Transverse colon (tissue), 4 donors: Measurements from ENCODE around the gene ATP8B4. TPM values are rescaled to one million over a fixed set of nuclear protein-coding genes. Genes with fewer than 3 reads are reported as not detected.

Experiments
- DNase-seq: peaks from one replicate; pipeline ENCODE4 v3.0.0-alpha.2; 2019
- H3K27ac ChIP-seq, 4 donors: fragments of 200-600 bp; sonication (generic); 2 replicates each; pipeline ENCODE4 v1.5.1; 2016 to 2018; ENCODE audit warnings: inconsistent platforms in 4 of 4
- H3K27me3 ChIP-seq: fragments of 200-600 bp; sonication (generic); 2 replicates; pipeline ENCODE4 v1.5.1; 2017; ENCODE audit warnings: inconsistent platforms
- H3K36me3 ChIP-seq, 4 donors: fragments of 200-600 bp; sonication (generic); 2 replicates each; pipeline ENCODE4 v1.5.1; 2017 to 2019; ENCODE audit warnings: inconsistent platforms in 4 of 4
- H3K4me1 ChIP-seq, 4 donors: fragments of 200-600 bp; sonication (generic); 2 replicates each; pipeline ENCODE4 v1.5.1; 2017 to 2020; ENCODE audit warnings: inconsistent platforms in 4 of 4
- H3K4me3 ChIP-seq, 4 donors: fragments of 200-600 bp; sonication (generic); 1 replicate in 1 of 4; 2 replicates in 3 of 4; pipeline versions ENCODE4 v1.5.1 to v1.6.1; 2017 to 2019; ENCODE audit warnings: inconsistent platforms in 4 of 4
- H3K9me3 ChIP-seq, 2 donors: fragments of 200-600 bp; sonication (generic); 2 replicates each; pipeline ENCODE4 v1.5.1; 2017 to 2019; ENCODE audit warnings: inconsistent platforms in 2 of 2
- CTCF ChIP-seq, 5 experiments: fragments of 200-600 bp in 3 of 5; fragments of 450-650 bp in 2 of 5; sonication (generic) in 3 of 5; IDR thresholded peaks; 1 replicate in 2 of 5; 2 replicates in 3 of 5; pipeline ENCODE4 v1.5.1; 2016 to 2017; ENCODE audit warnings: antibody characterized with exemption in 5 of 5, inconsistent platforms in 3 of 5, mild to moderate bottlenecking in 2 of 5, moderate library complexity in 1 of 5
- EP300 ChIP-seq: sonication (generic); formaldehyde crosslinking; IDR thresholded peaks from one replicate; pipeline ENCODE4 v1.6.1; 2017; ENCODE audit warnings: antibody characterized with exemption, low read depth
- POLR2A ChIP-seq: fragments of 450-650 bp; IDR thresholded peaks from one replicate; pipeline ENCODE4 v1.6.1; 2016; ENCODE audit warnings: antibody characterized with exemption, mild to moderate bottlenecking, moderate library complexity
- POLR2AphosphoS5 ChIP-seq, 3 donors: sonication (generic); formaldehyde crosslinking; IDR thresholded peaks; one replicate each; pipeline ENCODE4 v1.6.1; 2016; ENCODE audit warnings: antibody characterized with exemption in 3 of 3
- WGBS, 2 donors: methylation state at CpG; one replicate each; pipeline ENCODE4 v1.1.5; 2018; ENCODE audit warnings: low coverage in 1 of 2; 5-methylcytosine and 5-hydroxymethylcytosine counted together
- in situ Hi-C, 4 donors: fragments of 200-750 bp; cut with MboI; loops; one replicate each; pipeline versions ENCODE4 v1.15.0 to v1.15.1; 2017; ENCODE audit warnings: low sequenced_read_pairs in 3 of 4, low pct_ligation_motif_present in 1 of 4, low pct_unique_long_range_greater_than_20kb in 1 of 4
- intact Hi-C: fragments of 100-400 bp; cut with DNase I; formaldehyde crosslinking; loops from one replicate; pipeline ENCODE4 v1.15.1; 2023; ENCODE audit warnings: low total_unique reads
- total RNA-seq, 4 donors: library from RNA; depleted of rRNA; stranded (reverse); fragments of >200 nt; gene quantifications; one replicate each; pipeline ENCODE4 v1.1.0, GENCODE V29; 2016

The ATP8B4 gene
- total RNA-seq, 4 donors from 2014 or later, result 6.2 to 26.2 (median 8.5) TPM

GRCh38 chr15:49832511-49832910 lies 286.5 kb downstream of the ATP8B4 start:
- Histone ChIP-seq H3K9me3 (no peaks in the 10 kb centered on the region), H3K27ac (no peak overlapping the region), H3K4me3 (no peak overlapping the region), H3K36me3 (no peaks in the 10 kb centered on the region), H3K4me1 (no peaks in the 10 kb centered on the region), H3K27me3 (no peaks in the 10 kb centered on the region)
- intact Hi-C loops (no loop called here), in situ Hi-C loops (no loop called here)
- TF ChIP-seq CTCF (IDR thresholded peaks at IDR 0.05), result peak; percentile 25 to 54 (median 48)
- no peak for TF ChIP-seq POLR2A
- WGBS, 2 donors, result 60% methylated on average over 8 of the region's 8 CpGs; no CpG with 5 or more reads in 1 of the 2 donors
- peak; percentile 56 for DNase-seq

- H3K27ac ChIP-seq, result no peak overlapping the region
- no peaks in the 10 kb centered on the region for H3K9me3 ChIP-seq
- no peak for DNase-seq
- 50 to 83% methylated on average over 1 to 5 of the region's 5 CpGs for WGBS, 2 donors
- H3K4me1 ChIP-seq, result no peaks in the 10 kb centered on the region
- TF ChIP-seq POLR2AphosphoS5 (IDR thresholded peaks at IDR 0.05) (no peak), EP300 (no peak), POLR2A (no peak)
- no peaks in the 10 kb centered on the region for H3K36me3 ChIP-seq
- intact Hi-C loops (no loop called here), in situ Hi-C loops (no loop called here)
- no peaks in the 10 kb centered on the region for H3K27me3 ChIP-seq
- H3K4me3 ChIP-seq, result no peak overlapping the region
Observed at GRCh38 chr15:49831206-49831965, 287.6 kb downstream of the ATP8B4 start.

GRCh38 chr15:49830391-49830790 lies 288.6 kb downstream of the ATP8B4 start:
- Histone ChIP-seq H3K9me3 (no peaks in the 10 kb centered on the region), H3K36me3 (no peaks in the 10 kb centered on the region), H3K4me1 (no peaks in the 10 kb centered on the region), H3K27ac (no peak overlapping the region), H3K27me3 (no peaks in the 10 kb centered on the region), H3K4me3 (no peak overlapping the region)
- no peak for TF ChIP-seq POLR2AphosphoS5 (IDR thresholded peaks at IDR 0.05)
- no peak for TF ChIP-seq POLR2A
- TF ChIP-seq CTCF (IDR thresholded peaks at IDR 0.05), result no peak
- TF ChIP-seq EP300, result no peak
- no peak for DNase-seq
- in situ Hi-C loops (no loop called here), intact Hi-C loops (no loop called here)
- WGBS, 2 donors, result 38 to 53% methylated on average over 3 of the region's 3 CpGs

- Histone ChIP-seq H3K27me3 (no peaks in the 10 kb centered on the region), H3K4me3 (no peak overlapping the region), H3K36me3 (no peaks in the 10 kb centered on the region), H3K9me3 (no peaks in the 10 kb centered on the region), H3K4me1 (peaks cover 0 to 4% (median 0%) of the 10 kb centered on the region in 4 donors), H3K27ac (no peak overlapping the region)
- WGBS, 2 donors, result 50 to 60% methylated on average over 1 of the region's 1 CpG
- no peak for DNase-seq
- intact Hi-C loops (no loop called here), in situ Hi-C loops (no loop called here)
- no peak for TF ChIP-seq CTCF (IDR thresholded peaks at IDR 0.05)
- TF ChIP-seq POLR2A, result no peak
- no peak for TF ChIP-seq POLR2AphosphoS5 (IDR thresholded peaks at IDR 0.05)
- TF ChIP-seq EP300, result no peak
Observed at GRCh38 chr15:49827311-49827710, 291.7 kb downstream of the ATP8B4 start.
